HG02852 (cell line): Measurements from ENCODE around the gene ZC3H14.
A peak's percentile ranks its signal among the peaks of the same experiment; 100 is the strongest.

Source experiments
- ATAC-seq: cut with Tn5 transposase; IDR thresholded peaks from one replicate; pipeline ENCODE4 v1.9.1; 2021; ENCODE audit warnings: mild to moderate bottlenecking, moderate library complexity; ENCODE audit not compliant: unreplicated experiment

ZC3H14 gene

DNA sequence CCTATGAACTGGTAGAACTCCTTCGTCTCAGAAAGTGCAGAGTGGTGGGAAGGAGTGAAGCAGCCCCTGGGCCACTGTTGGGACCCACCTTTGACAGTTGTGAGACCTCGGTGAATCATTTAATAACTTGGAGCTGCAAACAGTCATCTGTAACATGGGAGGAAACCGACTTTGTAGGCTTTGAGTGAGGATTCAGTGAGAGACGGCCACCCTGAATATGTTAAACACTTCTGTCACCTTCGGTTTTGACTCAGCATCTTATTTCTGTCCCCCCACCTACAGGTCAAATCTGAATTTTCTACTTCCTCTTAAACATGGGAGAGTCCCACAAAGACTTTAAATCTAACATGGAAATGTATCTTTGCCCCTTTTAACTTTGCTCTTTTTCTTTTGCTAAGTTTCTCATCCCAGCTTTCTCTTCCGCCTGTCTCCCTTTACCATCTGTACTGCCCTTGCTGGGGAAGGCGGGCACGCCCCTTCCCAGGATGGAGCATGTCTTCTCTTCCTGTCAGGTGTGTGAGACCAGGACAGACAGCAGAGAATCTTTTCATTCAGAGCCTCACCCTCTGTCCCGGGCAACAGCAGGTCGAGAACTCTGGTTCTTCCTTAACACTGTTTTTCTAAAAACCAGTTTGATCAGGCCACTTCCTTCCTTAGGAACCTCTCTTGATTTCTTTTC, 37.1 kb downstream of the ZC3H14 start:
- ATAC-seq, result peak; percentile 91

DNA sequence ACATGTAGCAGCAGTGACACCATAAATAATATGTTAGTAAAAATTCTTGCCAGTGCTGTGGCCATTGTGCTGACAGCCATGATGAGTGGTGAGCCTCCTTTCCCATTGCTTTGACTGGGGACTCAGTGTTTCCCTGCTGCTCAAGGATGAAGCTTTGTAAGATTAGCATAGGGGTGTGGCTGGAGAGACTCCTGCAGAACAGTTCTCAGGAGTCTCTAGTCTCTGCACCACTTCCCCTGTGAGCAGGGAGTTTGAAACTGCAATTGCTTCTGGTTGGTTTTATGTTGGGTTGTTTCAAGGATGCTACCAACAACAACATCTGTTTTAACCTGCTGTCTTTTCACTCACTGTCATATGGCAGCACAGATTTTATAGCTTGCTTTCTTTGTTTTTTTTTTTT, 41.4 kb downstream of the ZC3H14 start:
- ATAC-seq, result no peak

DNA sequence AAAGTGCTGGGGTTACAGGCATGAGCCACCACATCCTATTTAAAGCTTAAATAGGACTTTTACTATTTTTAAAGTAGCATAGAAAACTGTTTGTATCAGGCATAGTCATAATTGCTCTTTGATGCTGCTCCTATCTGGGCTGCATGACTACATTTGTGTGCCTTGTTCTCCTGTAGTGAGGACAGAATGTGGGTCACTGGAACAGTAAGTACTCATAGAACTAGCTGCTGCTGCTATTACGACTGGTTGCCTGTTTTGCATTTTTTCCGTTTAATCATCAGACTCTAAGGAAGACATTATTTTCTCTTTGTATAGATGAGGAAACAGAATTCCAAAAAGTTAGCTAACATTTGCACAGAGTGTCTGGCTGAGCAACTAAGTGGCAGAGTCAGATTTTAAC, 42.8 kb downstream of the ZC3H14 start:
- ATAC-seq, result no peak

- ATAC-seq, result no peak
Measured at GRCh38 chr14:88607829-88608228, 45.0 kb downstream of the ZC3H14 start.

DNA sequence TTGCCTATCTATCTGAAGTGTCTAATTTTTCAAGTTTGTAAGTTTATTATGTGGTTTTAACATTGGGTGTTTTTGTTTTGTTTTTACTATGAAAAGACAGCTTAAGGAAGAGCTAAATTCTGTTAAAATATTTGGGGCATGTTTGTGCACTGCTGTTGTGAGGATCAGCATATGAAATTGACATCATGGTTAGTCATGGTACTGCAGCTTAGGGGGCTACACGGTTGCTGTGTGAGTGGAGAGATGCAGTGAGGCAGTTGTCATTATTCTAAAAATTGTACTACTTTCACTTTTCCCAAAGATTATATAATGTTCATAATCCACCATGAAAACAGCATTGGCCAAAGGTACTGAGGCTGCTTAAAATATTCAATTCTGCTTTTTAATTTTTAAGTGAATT, 49.0 kb downstream of the ZC3H14 start:
- no peak for ATAC-seq

DNA sequence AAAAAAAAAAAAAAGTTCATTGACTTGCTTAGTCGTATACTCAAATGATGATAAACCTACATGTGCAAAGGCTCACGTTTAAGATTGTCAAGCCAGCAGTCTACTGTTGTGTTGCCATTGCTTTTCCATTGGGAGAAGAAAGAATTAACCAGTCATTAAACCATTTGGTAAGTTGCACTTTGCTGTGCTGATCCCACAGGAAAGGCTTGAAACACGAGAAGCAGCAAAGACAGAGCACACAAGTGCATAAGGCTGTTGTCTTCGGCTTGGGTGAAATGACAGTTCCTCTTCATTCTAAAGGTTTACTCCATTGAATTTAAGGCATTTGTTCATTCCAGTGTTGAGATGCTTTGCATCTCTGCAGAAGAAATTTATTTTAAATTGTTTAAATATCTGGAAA, 50.1 kb downstream of the ZC3H14 start:
- no peak for ATAC-seq

GRCh38 chr14:88613552-88614010, 50.7 kb downstream of the ZC3H14 start:
- no peak for ATAC-seq

DNA sequence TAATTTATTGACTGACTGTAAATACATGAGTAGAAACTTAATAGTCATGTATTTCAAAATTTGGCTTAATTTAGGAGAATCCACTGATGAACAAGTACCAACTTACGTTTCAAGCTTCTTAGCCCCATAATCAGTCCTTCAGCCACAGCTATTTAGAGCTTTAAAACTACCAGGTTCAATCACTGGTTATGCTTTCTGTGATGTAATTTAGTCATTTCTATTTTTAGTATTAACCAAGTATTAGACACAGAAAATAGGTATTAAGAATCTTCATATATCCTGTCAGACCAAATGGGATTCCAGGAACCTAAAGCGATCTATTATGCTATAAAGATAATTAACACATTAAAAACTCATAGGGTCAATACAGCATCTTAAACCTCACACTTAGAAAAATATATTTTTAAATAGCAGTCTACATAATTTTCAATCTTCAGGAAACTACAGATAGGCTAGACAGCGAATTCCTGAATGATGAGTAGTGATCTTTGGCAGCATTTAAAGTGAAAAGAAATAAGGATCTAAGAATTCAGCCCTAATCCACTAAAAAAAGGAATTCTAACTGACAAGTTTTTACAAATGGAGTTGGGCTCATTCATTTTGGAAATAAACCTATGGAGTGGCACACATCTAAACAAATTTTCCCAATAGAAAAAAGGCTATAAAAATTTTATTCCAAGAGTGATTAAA, 51.5 kb downstream of the ZC3H14 start:
- peak; percentile 69 for ATAC-seq

GRCh38 chr14:88616697-88617096, 53.9 kb downstream of the ZC3H14 start:
- no peak for ATAC-seq

GRCh38 chr14:88617479-88617878, 54.6 kb downstream of the ZC3H14 start:
- no peak for ATAC-seq

DNA sequence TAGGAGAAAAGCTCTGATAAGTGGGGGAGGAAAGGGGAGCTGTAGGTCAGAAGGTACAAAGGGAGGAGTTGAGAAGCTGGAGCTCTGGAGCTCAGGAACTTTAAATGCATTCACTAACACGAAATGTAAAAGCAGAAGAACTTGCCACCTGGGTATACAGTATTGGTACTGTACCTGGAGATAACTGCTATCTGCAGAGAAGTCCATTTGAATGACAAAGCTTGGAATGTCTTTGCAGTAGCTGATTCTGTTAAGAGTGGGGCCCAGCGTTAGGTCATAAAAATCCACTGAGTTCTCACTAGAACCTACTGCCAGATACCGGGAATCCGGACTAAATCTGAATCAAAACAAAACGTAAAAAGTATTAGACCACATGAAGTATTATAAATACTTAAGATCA, 55.6 kb downstream of the ZC3H14 start:
- ATAC-seq, result no peak

- no peak for ATAC-seq
Measured at GRCh38 chr14:88621100-88621499, 58.3 kb downstream of the ZC3H14 start.

DNA sequence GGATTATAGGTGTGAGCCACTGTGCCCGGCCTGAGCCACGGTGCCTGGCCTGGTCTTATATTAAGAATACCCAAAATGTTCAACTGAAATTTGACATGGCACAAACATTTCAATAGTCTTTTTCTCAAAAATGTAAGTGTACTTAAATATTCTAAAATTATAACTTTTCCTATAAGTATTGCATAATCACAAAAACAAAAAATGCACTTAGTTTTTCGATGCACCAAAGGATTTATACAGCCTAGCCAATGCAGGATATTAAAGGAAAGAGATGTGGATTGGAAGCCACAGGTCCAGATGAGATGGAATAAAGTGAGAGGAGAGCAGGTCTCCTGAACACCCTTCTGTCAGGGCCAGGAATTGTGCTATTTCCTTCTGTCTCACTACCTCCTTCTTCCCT, 62.8 kb downstream of the ZC3H14 start:
- no peak for ATAC-seq

DNA sequence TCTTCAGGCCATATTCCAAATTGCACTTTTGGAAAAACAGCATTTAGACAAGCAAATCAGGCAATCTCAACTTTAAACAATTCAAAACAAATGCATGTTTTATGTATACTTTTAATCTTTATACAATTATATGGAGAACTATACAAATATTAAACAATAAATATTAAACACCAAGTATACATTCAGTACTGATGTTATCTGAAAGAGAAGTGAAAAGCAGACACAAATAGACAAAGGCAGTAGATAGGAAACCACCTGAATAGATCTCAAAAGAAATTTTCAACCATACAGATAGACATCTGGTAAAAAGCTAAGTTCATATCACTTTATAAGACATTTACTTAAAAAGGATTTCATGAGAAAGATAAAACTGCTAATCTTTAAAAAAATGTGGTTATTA, 65.2 kb downstream of the ZC3H14 start:
- no peak for ATAC-seq

GRCh38 chr14:88628462-88628861, 65.6 kb downstream of the ZC3H14 start:
- ATAC-seq, result no peak

GRCh38 chr14:88630565-88630964, 67.7 kb downstream of the ZC3H14 start:
- peak; percentile 56 for ATAC-seq

GRCh38 chr14:88631091-88631490, 68.3 kb downstream of the ZC3H14 start:
- no peak for ATAC-seq

DNA sequence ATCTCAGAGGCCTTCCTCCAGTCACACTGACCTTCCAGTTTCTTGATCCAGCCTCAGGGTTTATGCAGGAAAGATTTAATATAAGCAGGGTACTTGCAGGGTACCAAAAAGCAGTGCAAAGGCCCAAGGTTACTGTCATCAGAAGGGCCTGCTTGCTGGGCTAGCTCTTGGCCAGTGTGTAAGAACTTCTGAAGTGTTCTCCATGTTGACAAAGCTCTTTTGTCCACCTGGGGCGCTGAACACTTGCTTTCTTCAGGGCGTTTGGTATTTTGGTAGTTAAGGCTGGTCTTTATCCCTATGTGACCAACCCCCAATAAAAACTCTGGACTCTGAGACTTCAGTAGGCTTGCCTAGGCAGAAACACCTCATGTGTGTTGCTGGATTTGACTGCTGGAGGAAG, 69.7 kb downstream of the ZC3H14 start:
- no peak for ATAC-seq

DNA sequence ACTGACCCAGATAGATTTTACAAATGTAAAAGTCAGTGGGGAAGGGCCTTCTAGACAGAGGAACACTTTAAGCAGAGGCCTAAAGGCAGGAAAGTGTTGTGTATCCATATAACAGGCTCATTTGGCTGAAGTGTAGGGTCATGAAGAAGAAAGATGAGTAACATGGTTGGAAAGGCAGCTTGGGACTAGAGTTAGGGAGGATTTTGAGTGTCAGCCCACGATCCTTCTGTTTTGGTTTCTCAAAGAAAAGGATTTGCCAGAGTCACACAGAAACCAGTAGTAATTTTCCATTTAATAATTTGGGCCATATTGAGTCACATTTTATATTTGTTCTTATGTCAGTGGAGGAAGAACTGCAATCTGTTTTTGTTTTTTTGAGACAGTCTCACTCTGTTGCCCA, 76.4 kb downstream of the ZC3H14 start:
- no peak for ATAC-seq

GRCh38 chr14:88660056-88660455, 97.2 kb downstream of the ZC3H14 start:
- ATAC-seq, result no peak

DNA sequence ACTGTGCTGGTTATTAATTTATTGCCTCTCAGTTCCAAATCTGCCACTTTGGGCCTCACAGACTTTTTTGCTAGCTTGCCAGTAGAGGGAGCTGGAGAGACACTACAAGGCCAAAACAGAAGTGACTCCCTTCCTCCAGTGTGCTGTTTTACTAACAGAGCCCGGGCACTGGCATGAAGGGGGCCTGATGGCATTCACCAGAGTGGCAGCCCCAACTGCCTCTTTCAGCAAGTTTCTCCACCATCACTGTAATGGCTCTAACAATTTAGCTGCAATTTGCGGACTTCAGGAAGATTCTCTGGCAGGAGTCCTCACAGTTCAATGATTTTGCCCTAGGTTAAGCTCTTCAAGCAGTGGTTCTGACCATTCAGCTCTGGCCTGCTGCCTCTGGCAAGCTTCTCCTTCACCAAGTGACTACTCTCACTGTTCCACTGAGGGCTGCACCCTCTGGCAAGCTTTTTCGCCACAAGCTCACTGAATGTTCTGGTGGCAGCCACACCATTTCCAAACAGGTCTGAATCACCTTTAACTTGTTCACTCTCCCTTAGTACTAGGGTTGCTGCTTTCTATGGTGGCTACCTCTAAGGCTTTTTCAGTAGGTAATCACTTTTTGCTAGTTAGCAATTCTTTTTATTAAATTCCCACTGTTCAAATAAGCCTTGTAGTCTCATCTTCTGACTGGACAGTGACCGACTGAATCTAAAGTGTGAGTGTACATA, 104.9 kb downstream of the ZC3H14 start:
- peak; percentile 75 for ATAC-seq
